ENCODE measurements around the gene UBL4A. TPM values are rescaled to one million over a fixed set of nuclear protein-coding genes. Genes with fewer than 3 reads are reported as not detected.

The UBL4A gene
- total and polyA plus RNA-seq, 2 donors (not counting 3 experiments of a cell fraction or from before 2014, with no cell fraction given) = 25.3 to 31.4 TPM

GRCh38 chrX:154483325-154483724 is 3.1 kb downstream of the UBL4A start:
- dilution Hi-C loops (cut with MboI; ENCODE audit: extremely low pct_ligation_motif_present, low sequenced_read_pairs) = no loop called here
- Histone ChIP-seq H3K27me3 (ENCODE audit: control insufficient read depth in 2 of 2, insufficient read depth in 2 of 2, low read length in 2 of 2) (no peaks in the 10 kb centered on the region), H3K9me3 (replicated peaks; ENCODE audit: control insufficient read depth, insufficient read depth, low read length) (no peaks in the 10 kb centered on the region), H3K9me1 (replicated peaks; ENCODE audit: control insufficient read depth, extremely low read depth, insufficient read depth, low read length) (no peaks in the 10 kb centered on the region), H3K4me2 (ENCODE audit: insufficient read depth, low read length) (no peak overlapping the region), H4K20me1 (replicated peaks; ENCODE audit: control insufficient read depth, extremely low read depth, insufficient read depth, low read length) (no peaks in the 10 kb centered on the region), H2AFZ (ENCODE audit: low read depth, low read length) (no peak overlapping the region), H3K27ac (ENCODE audit: insufficient read depth, low read depth, low read length) (no peak overlapping the region), H3K79me2 (ENCODE audit: control insufficient read depth, insufficient read depth, low read length) (peaks cover 10% of the 10 kb centered on the region), H3K9ac (replicated peaks; ENCODE audit: extremely low read depth, insufficient read depth, low read length) (no peak overlapping the region), H3K4me1 (ENCODE audit: control insufficient read depth, extremely low read depth, insufficient read depth, low read length) (peaks cover 8% of the 10 kb centered on the region), H3K36me3 (ENCODE audit: control insufficient read depth in 2 of 2, extremely low read depth in 1 of 2, insufficient read depth in 2 of 2, low read length in 2 of 2) (no peaks in the 10 kb centered on the region), H3K4me3 (replicated peaks in 1 of 3; ENCODE audit: insufficient read depth in 1 of 3, low read depth in 1 of 3, low read length in 3 of 3) (no peak overlapping the region)
- TF ChIP-seq JUN (IDR thresholded peaks at IDR 0.05; ENCODE audit: borderline replicate concordance, insufficient read depth, insufficient read length, low read depth) (no peak), POLR2AphosphoS5 (IDR thresholded peaks at IDR 0.05; ENCODE audit: insufficient read depth, low read depth, low read length) (no peak), POLR2A (IDR thresholded peaks at IDR 0.05; ENCODE audit: low read depth, low read length) (no peak), EZH2 (IDR thresholded peaks at IDR 0.05; ENCODE audit: borderline replicate concordance, low read depth, low read length, severe bottlenecking) (no peak), MAX (IDR thresholded peaks at IDR 0.05; ENCODE audit: insufficient read depth, insufficient read length) (no peak), CTCF (IDR thresholded peaks at IDR 0.05; ENCODE audit: extremely low read depth in 1 of 2, insufficient read depth in 1 of 2, low read depth in 1 of 2, low read length in 2 of 2) (no peak), GATA2 (IDR thresholded peaks at IDR 0.05; ENCODE audit: insufficient read depth, insufficient read length, low read depth, low read length) (no peak), MYC (IDR thresholded peaks at IDR 0.05; ENCODE audit: low read depth, low read length) (no peak), FOS (IDR thresholded peaks at IDR 0.05; ENCODE audit: borderline replicate concordance, insufficient read depth, low read length) (no peak)
- intact Hi-C loops (cut with micrococcal nuclease) = no loop called here
- no peak for FAIRE-seq
- BruUV-seq (replicated peaks) = no TSS peak
- ChIA-PET POLR2A (no interaction called here), CTCF (no interaction called here)
- no peak for DNase-seq (ENCODE audit: low read depth, low spot score)
